NT2/D1 (cell line): ENCODE results near the gene HDAC2.
"Not testable (repeated sequence)": the region's sequence is repeated elsewhere in the genome, so short reads cannot be mapped to it uniquely, and the experiment has no call there.

Source experiments
- DNase-seq: peaks from one replicate; pipeline ENCODE4 v3.0.0-alpha.2; 2011; ENCODE audit warnings: low read depth, low spot score
- H3K27me3 ChIP-seq: 2 replicates; pipeline ENCODE4 v1.6.0; 2011; ENCODE audit warnings: mild to moderate bottlenecking; ENCODE audit not compliant: insufficient read length, insufficient read depth
- H3K36me3 ChIP-seq: 2 replicates; pipeline ENCODE4 v1.6.1; 2011; ENCODE audit warnings: mild to moderate bottlenecking, low read length, mixed read lengths; ENCODE audit not compliant: insufficient read depth, insufficient read length
- H3K4me1 ChIP-seq: 2 replicates; pipeline ENCODE4 v1.5.1; 2011; ENCODE audit not compliant: insufficient read depth, insufficient read length
- H3K4me3 ChIP-seq: 2 replicates; pipeline ENCODE4 v1.5.1; 2011; ENCODE audit warnings: low read depth; ENCODE audit not compliant: insufficient read length
- H3K9ac ChIP-seq: 2 replicates; pipeline ENCODE4 v1.6.0; 2011; ENCODE audit warnings: low read depth; ENCODE audit not compliant: insufficient read length
- H3K9me3 ChIP-seq: 2 replicates; pipeline ENCODE4 v1.5.1; 2011; ENCODE audit warnings: mild to moderate bottlenecking, low read length; ENCODE audit not compliant: insufficient read depth
- SUZ12 ChIP-seq: IDR thresholded peaks from 2 replicates; pipeline ENCODE4 v1.6.1; 2011; ENCODE audit not compliant: insufficient read length, insufficient read depth; ENCODE audit errors: extremely low read depth
- YY1 ChIP-seq: IDR thresholded peaks from 2 replicates; pipeline ENCODE4 v1.6.1; 2011; ENCODE audit not compliant: insufficient read length, insufficient read depth
- ZNF274 ChIP-seq: IDR thresholded peaks from 2 replicates; pipeline ENCODE4 v1.6.1; 2011; ENCODE audit warnings: mild to moderate bottlenecking, low read depth, low read length

The HDAC2 gene

DNA sequence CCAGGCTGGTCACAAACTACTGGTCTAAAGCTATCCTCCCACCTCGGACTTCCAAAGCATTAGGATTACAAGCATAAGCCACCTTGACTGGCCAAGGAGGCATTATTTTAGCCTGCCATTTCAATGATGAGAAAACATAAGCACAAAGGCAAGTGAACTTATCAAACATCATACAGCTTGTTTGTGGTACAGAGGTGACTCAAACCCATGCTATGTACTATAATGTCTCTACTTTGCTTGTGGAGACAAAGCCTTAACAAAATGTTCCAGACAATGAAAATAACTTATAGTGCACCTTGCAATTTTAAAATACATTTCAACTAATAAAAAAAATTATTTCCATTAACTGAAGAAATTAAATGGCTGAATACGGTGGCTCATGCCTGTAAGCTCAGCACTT lies 26.2 kb downstream of the HDAC2 start:
- no peak for DNase-seq
- no peaks in the 10 kb centered on the region for H3K27me3 ChIP-seq
- no peaks in the 10 kb centered on the region for H3K4me1 ChIP-seq
- no peaks in the 10 kb centered on the region for H3K9me3 ChIP-seq
- no peak overlapping the region for H3K4me3 ChIP-seq
- peaks cover 77% of the 10 kb centered on the region for H3K36me3 ChIP-seq
- no peak for TF ChIP-seq YY1
- TF ChIP-seq ZNF274, result no peak
- TF ChIP-seq SUZ12, result no peak
- no peak overlapping the region for H3K9ac ChIP-seq

GRCh38 chr6:113939825-113940224 lies 31.1 kb downstream of the HDAC2 start:
- Histone ChIP-seq H3K9ac (no peak overlapping the region), H3K4me1 (no peaks in the 10 kb centered on the region), H3K9me3 (no peaks in the 10 kb centered on the region), H3K27me3 (no peaks in the 10 kb centered on the region), H3K36me3 (peaks cover 65% of the 10 kb centered on the region), H3K4me3 (no peak overlapping the region)
- TF ChIP-seq SUZ12, result no peak
- no peak for TF ChIP-seq YY1
- TF ChIP-seq ZNF274, result no peak
- DNase-seq, result no peak

DNA sequence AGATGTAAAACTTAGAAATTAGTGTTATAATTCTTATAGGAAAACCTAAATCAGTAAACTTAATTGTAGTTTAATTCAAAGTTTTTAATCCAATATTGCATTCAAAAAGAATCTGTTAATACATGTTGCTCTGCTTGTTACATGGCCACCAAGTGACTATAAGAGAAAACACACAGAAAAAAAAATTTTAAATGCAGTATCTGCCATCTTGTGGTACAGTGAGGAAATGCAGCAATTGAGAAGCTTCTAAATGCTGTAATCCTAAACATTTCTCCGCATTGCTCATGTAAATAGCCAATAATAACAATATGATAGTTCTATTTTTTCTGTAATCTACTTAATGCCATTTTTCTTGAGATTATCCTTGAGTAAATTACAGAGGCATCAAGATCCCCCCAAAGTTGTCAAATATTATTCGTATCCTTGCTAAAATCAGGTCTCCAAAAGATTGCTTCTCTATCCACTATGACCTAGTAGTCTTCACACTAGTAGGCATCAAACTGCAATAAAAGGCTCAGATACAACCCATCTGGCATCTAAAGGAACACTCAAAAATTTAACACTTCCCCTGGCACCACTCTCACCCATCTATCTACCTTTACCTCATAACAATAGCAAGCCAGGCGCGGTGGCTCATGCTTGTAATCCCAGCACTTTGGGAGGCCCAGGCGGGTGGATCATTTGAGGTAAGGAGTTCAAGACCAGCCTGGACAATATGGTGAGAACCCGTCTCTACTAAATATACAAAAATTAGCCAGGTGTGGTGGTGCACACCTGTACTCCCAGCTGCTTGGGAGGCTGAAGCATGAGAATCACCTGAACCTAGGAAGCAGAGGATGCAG lies 34.6 kb downstream of the HDAC2 start:
- no peaks in the 10 kb centered on the region for H3K4me1 ChIP-seq
- no peak for TF ChIP-seq SUZ12
- no peak for TF ChIP-seq ZNF274
- no peak for TF ChIP-seq YY1
- peaks cover 2% of the 10 kb centered on the region; the same call in 1 of the 2 replicates for H3K9me3 ChIP-seq
- peaks cover 36% of the 10 kb centered on the region for H3K36me3 ChIP-seq
- H3K4me3 ChIP-seq, result no peak overlapping the region
- DNase-seq, result peak; percentile 32
- no peaks in the 10 kb centered on the region for H3K27me3 ChIP-seq
- no peak overlapping the region for H3K9ac ChIP-seq

GRCh38 chr6:113934101-113934500 lies 36.8 kb downstream of the HDAC2 start:
- no peak overlapping the region for H3K4me3 ChIP-seq
- DNase-seq, result no peak
- H3K4me1 ChIP-seq, result no peaks in the 10 kb centered on the region
- H3K27me3 ChIP-seq, result no peaks in the 10 kb centered on the region
- peaks cover 16% of the 10 kb centered on the region for H3K36me3 ChIP-seq
- H3K9me3 ChIP-seq, result peaks cover 8% of the 10 kb centered on the region; the same call in 1 of the 2 replicates
- TF ChIP-seq YY1 (no peak), ZNF274 (no peak)
- no peak overlapping the region for H3K9ac ChIP-seq

DNA sequence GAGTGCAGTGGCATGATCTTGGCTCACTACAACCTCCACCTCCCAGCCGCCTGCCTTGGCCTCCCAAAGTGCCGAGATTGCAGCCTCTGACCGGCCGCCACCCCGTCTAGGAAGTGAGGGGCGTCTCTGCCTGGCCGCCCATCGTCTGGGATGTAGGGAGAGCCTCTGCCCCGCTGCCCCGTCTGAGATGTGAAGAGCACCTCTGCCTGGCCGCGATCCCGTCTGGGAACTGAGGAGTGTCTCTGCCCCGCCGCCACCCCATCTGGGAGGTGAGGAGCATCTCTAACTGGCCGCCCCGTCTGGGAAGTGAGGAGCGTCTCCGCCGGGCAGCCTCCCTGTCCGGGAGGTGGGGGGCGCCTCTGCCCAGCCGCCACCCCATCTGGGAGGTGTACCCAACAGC lies 39.0 kb downstream of the HDAC2 start:
- H3K36me3 ChIP-seq, DNase-seq, H3K9ac ChIP-seq, H3K27me3 ChIP-seq, H3K9me3 ChIP-seq, H3K4me1 ChIP-seq, H3K4me3 ChIP-seq: not testable (repeated sequence)

DNA sequence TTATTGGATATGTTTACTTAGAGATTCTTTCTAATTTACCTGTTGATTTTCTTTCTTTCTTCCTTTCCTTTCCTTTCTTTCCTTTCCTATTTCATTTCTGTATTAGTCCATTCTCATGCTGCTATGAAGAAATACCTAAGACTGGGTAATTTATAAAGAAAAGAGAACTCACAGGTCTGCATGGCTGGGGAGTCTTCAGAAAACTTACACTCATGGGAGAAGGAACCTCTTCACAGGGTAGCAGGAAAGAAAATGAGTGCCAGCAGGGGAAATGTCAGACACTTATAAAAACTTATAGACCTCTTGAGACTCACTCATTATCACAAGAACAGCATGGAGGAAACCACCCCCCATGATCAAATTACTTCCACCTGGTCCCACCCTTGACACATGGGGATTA lies 40.8 kb downstream of the HDAC2 start:
- no peak overlapping the region for H3K4me3 ChIP-seq
- peak; percentile 32; the same call in 1 of the 2 replicates for TF ChIP-seq ZNF274
- no peak for TF ChIP-seq SUZ12
- TF ChIP-seq YY1, result no peak
- H3K4me1 ChIP-seq, result no peaks in the 10 kb centered on the region
- H3K9ac ChIP-seq, result no peak overlapping the region
- peaks cover 8% of the 10 kb centered on the region; the same call in 1 of the 2 replicates for H3K9me3 ChIP-seq
- peaks cover 7% of the 10 kb centered on the region for H3K36me3 ChIP-seq
- H3K27me3 ChIP-seq, result no peaks in the 10 kb centered on the region
- DNase-seq, result no peak

GRCh38 chr6:113927001-113927400 lies 43.9 kb downstream of the HDAC2 start:
- Histone ChIP-seq H3K9ac (no peak overlapping the region), H3K27me3 (no peaks in the 10 kb centered on the region), H3K36me3 (no peaks in the 10 kb centered on the region), H3K4me3 (no peak overlapping the region), H3K4me1 (no peaks in the 10 kb centered on the region), H3K9me3 (peaks cover 8% of the 10 kb centered on the region; the same call in 1 of the 2 replicates)
- TF ChIP-seq SUZ12 (no peak), YY1 (no peak), ZNF274 (no peak)
- DNase-seq, result no peak
